NCI-H2107 (cell line): ENCODE results near the gene TVP23A.

ENCODE experiments used
- DNase-seq: peaks from one replicate; lab custom pipeline; 2025; lab: John Stamatoyannopoulos, UW

Gene TVP23A

GRCh38 chr16:10817963-10818941, at the start of gene TVP23A:
Gene TVP23A (minus strand): TSS chr16:10818794. CDS start chr16:10818493, 301 bp downstream.
- DNase-seq = no peak

GRCh38 chr16:10868104-10868595, 49.6 kb upstream of the TVP23A start:
- DNase-seq = no peak

GRCh38 chr16:10867199-10867598, 48.6 kb upstream of the TVP23A start:
- no peak for DNase-seq

GRCh38 chr16:10865991-10866966, 47.7 kb upstream of the TVP23A start:
- DNase-seq = no peak

- DNase-seq = no peak
Observed at GRCh38 chr16:10862438-10862837, 43.8 kb upstream of the TVP23A start.

GRCh38 chr16:10859658-10860057, 41.1 kb upstream of the TVP23A start:
- no peak for DNase-seq

- DNase-seq = no peak
Observed at GRCh38 chr16:10859020-10859419, 40.4 kb upstream of the TVP23A start.

GRCh38 chr16:10858203-10858602, 39.6 kb upstream of the TVP23A start:
- no peak for DNase-seq

GRCh38 chr16:10856042-10856441, 37.4 kb upstream of the TVP23A start:
- no peak for DNase-seq

GRCh38 chr16:10852948-10853347, 34.4 kb upstream of the TVP23A start:
- DNase-seq = no peak

GRCh38 chr16:10852286-10852685, 33.7 kb upstream of the TVP23A start:
- DNase-seq = no peak

- no peak for DNase-seq
Observed at GRCh38 chr16:10851512-10851911, 32.9 kb upstream of the TVP23A start.

- DNase-seq = no peak
Observed at GRCh38 chr16:10850478-10850850, 31.9 kb upstream of the TVP23A start.

GRCh38 chr16:10849736-10850477, 31.3 kb upstream of the TVP23A start:
- no peak for DNase-seq

- no peak for DNase-seq
Observed at GRCh38 chr16:10847176-10847575, 28.6 kb upstream of the TVP23A start.

- DNase-seq = no peak
Observed at GRCh38 chr16:10846213-10846998, 27.8 kb upstream of the TVP23A start.

GRCh38 chr16:10840703-10841102, 22.1 kb upstream of the TVP23A start:
- no peak for DNase-seq

- no peak for DNase-seq
Observed at GRCh38 chr16:10839279-10839666, 20.7 kb upstream of the TVP23A start.

GRCh38 chr16:10838621-10839278, 20.2 kb upstream of the TVP23A start:
- DNase-seq = no peak

- no peak for DNase-seq
Observed at GRCh38 chr16:10836174-10836853, 17.7 kb upstream of the TVP23A start.
